ENCODE results near the gene PAPPA.

Gene PAPPA

DNA sequence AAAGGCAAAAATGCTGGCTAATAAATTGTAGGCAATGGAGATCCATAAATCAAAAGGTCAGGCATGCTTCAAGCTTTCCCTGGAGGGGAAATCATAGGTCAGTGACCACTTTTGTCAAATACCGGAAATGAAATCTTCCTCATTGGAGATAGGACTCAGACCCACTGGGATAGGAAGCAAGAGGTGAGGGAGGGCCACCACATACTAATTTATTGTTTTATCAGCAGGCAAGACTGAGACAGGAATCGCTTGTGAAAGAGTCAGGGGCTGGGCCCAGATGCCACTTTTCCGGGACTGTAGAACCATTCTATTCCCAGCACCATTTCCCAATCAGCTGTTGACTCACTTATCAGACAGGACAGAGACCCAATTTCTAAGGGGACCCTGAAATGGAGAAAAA lies 277.3 kb downstream of the PAPPA start:
- Histone ChIP-seq H3K4me3 (ENCODE audit: insufficient read depth, low read length, poor library complexity, severe bottlenecking) (no peak overlapping the region), H3K27me3 (ENCODE audit: low read length) (no peaks in the 10 kb centered on the region), H3F3A (ENCODE audit: insufficient read depth) (no peaks in the 10 kb centered on the region), H3K36me3 (ENCODE audit: low read length) (no peaks in the 10 kb centered on the region), H3K27ac (ENCODE audit: low read depth, low read length) (no peak overlapping the region), H2AFZ (ENCODE audit: low read depth, low read length, severe bottlenecking) (no peak overlapping the region), H3K9ac (ENCODE audit: low read length) (no peak overlapping the region), H3K4me2 (ENCODE audit: low read depth, low read length, poor library complexity, severe bottlenecking) (no peak overlapping the region), H3K79me2 (ENCODE audit: insufficient read depth, low read length) (no peaks in the 10 kb centered on the region), H3K9me3 (ENCODE audit: insufficient read depth, low read length) (no peaks in the 10 kb centered on the region), H4K20me1 (ENCODE audit: low read depth, low read length) (no peaks in the 10 kb centered on the region), H3K9me2 (replicated peaks; ENCODE audit: insufficient read depth, low read length) (no peaks in the 10 kb centered on the region)
- no peak for TF ChIP-seq EZH2phosphoT487 (conservative IDR thresholded peaks at IDR 0.05; ENCODE audit: low read length)
- TF ChIP-seq, protein P1, sequence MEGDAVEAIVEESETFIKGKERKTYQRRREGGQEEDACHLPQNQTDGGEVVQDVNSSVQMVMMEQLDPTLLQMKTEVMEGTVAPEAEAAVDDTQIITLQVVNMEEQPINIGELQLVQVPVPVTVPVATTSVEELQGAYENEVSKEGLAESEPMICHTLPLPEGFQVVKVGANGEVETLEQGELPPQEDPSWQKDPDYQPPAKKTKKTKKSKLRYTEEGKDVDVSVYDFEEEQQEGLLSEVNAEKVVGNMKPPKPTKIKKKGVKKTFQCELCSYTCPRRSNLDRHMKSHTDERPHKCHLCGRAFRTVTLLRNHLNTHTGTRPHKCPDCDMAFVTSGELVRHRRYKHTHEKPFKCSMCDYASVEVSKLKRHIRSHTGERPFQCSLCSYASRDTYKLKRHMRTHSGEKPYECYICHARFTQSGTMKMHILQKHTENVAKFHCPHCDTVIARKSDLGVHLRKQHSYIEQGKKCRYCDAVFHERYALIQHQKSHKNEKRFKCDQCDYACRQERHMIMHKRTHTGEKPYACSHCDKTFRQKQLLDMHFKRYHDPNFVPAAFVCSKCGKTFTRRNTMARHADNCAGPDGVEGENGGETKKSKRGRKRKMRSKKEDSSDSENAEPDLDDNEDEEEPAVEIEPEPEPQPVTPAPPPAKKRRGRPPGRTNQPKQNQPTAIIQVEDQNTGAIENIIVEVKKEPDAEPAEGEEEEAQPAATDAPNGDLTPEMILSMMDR (IDR thresholded peaks at IDR 0.05; ENCODE audit: insufficient read depth, low read length, poor library complexity, severe bottlenecking): no peak

DNA sequence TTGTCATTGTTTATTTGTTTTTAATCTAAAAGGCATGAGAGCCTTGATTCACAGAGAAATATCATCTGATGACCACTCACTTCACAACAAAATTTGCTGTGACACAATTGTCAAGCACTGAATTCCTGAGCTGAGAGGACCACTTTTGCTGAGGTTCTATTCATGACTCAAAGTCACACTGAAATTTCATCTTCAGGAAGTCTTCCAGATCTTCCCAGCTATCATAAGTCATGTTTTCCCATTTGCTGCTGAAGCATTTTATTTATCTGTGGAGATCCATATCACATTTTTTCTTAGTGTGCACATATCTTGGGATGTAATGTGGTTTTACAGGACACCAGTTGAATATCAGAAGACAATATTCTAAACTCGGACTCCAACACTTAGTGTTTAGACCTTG lies 278.5 kb downstream of the PAPPA start:
- Histone ChIP-seq H3K27me3 (ENCODE audit: low read length) (no peaks in the 10 kb centered on the region), H3K27ac (ENCODE audit: low read depth, low read length) (no peak overlapping the region), H3K36me3 (ENCODE audit: low read length) (no peaks in the 10 kb centered on the region), H4K20me1 (ENCODE audit: low read depth, low read length) (no peaks in the 10 kb centered on the region), H3K4me3 (ENCODE audit: insufficient read depth, low read length, poor library complexity, severe bottlenecking) (no peak overlapping the region), H3K9ac (ENCODE audit: low read length) (no peak overlapping the region), H3K4me2 (ENCODE audit: low read depth, low read length, poor library complexity, severe bottlenecking) (no peak overlapping the region), H2AFZ (ENCODE audit: low read depth, low read length, severe bottlenecking) (no peak overlapping the region), H3K9me3 (ENCODE audit: insufficient read depth, low read length) (no peaks in the 10 kb centered on the region), H3F3A (ENCODE audit: insufficient read depth) (no peaks in the 10 kb centered on the region), H3K79me2 (ENCODE audit: insufficient read depth, low read length) (no peaks in the 10 kb centered on the region), H3K9me2 (replicated peaks; ENCODE audit: insufficient read depth, low read length) (no peaks in the 10 kb centered on the region)
- TF ChIP-seq, protein P1 (IDR thresholded peaks at IDR 0.05; ENCODE audit: insufficient read depth, low read length, poor library complexity, severe bottlenecking): no peak
- no peak for TF ChIP-seq EZH2phosphoT487 (conservative IDR thresholded peaks at IDR 0.05; ENCODE audit: low read length)

DNA sequence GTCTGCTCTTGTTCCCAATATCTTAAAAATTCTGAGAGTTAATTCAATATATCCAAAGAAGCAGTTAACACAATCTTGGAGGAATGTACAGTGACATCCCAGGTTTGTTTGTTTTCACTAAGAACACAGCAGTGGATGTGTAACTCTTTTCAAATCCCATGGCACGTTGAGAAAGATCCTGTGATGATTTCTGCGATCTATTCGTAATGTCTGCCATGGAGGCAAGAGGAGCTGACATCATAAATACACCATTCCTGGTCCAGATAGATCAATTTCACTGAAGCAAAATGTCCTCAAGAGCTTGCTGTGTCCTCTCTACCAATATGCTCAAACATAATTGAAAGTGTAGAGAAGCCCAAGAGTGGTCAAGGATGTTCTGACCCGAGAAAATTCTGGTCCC lies 280.7 kb downstream of the PAPPA start:
- H3K27ac ChIP-seq (ENCODE audit: low read depth, low read length): no peak overlapping the region
- H3K9me3 ChIP-seq (ENCODE audit: insufficient read depth, low read length): no peaks in the 10 kb centered on the region
- H2AFZ ChIP-seq (ENCODE audit: low read depth, low read length, severe bottlenecking): no peak overlapping the region
- H3K4me3 ChIP-seq (ENCODE audit: insufficient read depth, low read length, poor library complexity, severe bottlenecking): no peak overlapping the region
- no peaks in the 10 kb centered on the region for H3K36me3 ChIP-seq (ENCODE audit: low read length)
- no peaks in the 10 kb centered on the region for H3K27me3 ChIP-seq (ENCODE audit: low read length)
- no peaks in the 10 kb centered on the region for H4K20me1 ChIP-seq (ENCODE audit: low read depth, low read length)
- H3F3A ChIP-seq (ENCODE audit: insufficient read depth): no peaks in the 10 kb centered on the region
- no peak for TF ChIP-seq EZH2phosphoT487 (conservative IDR thresholded peaks at IDR 0.05; ENCODE audit: low read length)
- TF ChIP-seq, protein P1 (IDR thresholded peaks at IDR 0.05; ENCODE audit: insufficient read depth, low read length, poor library complexity, severe bottlenecking): no peak
- no peaks in the 10 kb centered on the region for H3K79me2 ChIP-seq (ENCODE audit: insufficient read depth, low read length)
- no peak overlapping the region for H3K4me2 ChIP-seq (ENCODE audit: low read depth, low read length, poor library complexity, severe bottlenecking)
- no peaks in the 10 kb centered on the region for H3K9me2 ChIP-seq (replicated peaks; ENCODE audit: insufficient read depth, low read length)
- H3K9ac ChIP-seq (ENCODE audit: low read length): no peak overlapping the region

All from SU-DHL-6 (cell line).